Right lobe of liver (tissue), 6 donors: Measurements from ENCODE around the gene HSD3B2. TPM values are rescaled to one million over a fixed set of nuclear protein-coding genes. Genes with fewer than 3 reads are reported as not detected.

ENCODE experiments used
- ATAC-seq, 4 donors: fragments of 200-7000 bp; cut with Tn5 transposase; one replicate each; pipeline ENCODE4 v1.9.1; 2020; ENCODE audit warnings: mild to moderate bottlenecking in 4 of 4, moderate library complexity in 4 of 4
- DNase-seq, 3 donors: peaks; one replicate each; pipeline ENCODE4 v3.0.0-alpha.2; 2020
- H3K27ac ChIP-seq, 3 donors: fragments of 200-600 bp; one replicate each; pipeline ENCODE4 v1.8.0; 2022
- H3K27me3 ChIP-seq, 2 donors: fragments of 200-600 bp; one replicate each; pipeline ENCODE4 v1.8.0; 2022
- H3K36me3 ChIP-seq, 4 donors: fragments of 200-600 bp; sonication (generic) in 1 of 4; one replicate each; pipeline versions ENCODE4 v1.5.1 to v1.8.0; 2017 to 2022; ENCODE audit warnings: control low read depth in 1 of 4
- H3K4me1 ChIP-seq, 4 donors: fragments of 200-600 bp; sonication (generic) in 1 of 4; one replicate each; pipeline versions ENCODE4 v1.5.1 to v1.8.0; 2017 to 2022; ENCODE audit warnings: control low read depth in 1 of 4
- H3K4me3 ChIP-seq, 3 donors: fragments of 200-600 bp; one replicate each; pipeline ENCODE4 v1.8.0; 2022
- H3K9me3 ChIP-seq, 4 donors: fragments of 200-600 bp; sonication (generic) in 1 of 4; one replicate each; pipeline versions ENCODE4 v1.5.1 to v1.8.0; 2017 to 2022; ENCODE audit warnings: control low read depth in 1 of 4
- CTCF ChIP-seq, 4 donors: fragments of 200-600 bp in 3 of 4; fragments of 450-650 bp in 1 of 4; IDR thresholded peaks; one replicate each; pipeline versions ENCODE4 v1.5.1 to v1.8.0; 2016 to 2022; ENCODE audit warnings: antibody characterized with exemption in 4 of 4, mild to moderate bottlenecking in 2 of 4
- POLR2A ChIP-seq: fragments of 450-650 bp; IDR thresholded peaks from one replicate; pipeline ENCODE4 v1.6.1; 2017; ENCODE audit warnings: antibody characterized with exemption, mild to moderate bottlenecking
- WGBS: methylation state at CpG from one replicate; pipeline ENCODE4 v1.1.6; 2018; ENCODE audit warnings: low coverage, low lambda C conversion rate; ENCODE audit not compliant: insufficient coverage; ENCODE audit errors: missing lambda C conversion rate; 5-methylcytosine and 5-hydroxymethylcytosine counted together
- intact Hi-C, 2 donors: fragments of 100-400 bp; cut with DNase I; formaldehyde crosslinking; loops; one replicate each; pipeline versions ENCODE4 v1.11.2 to v1.14.1; 2022
- total RNA-seq, 6 experiments: library from RNA; depleted of rRNA in 2 of 6; stranded (reverse); fragments of >200 nt in 2 of 6; fragmentation: NEBNext Ultra II Directional in 3 of 6; extraction: Animal tissue kit (Norgen Biotek cat#: 25700) in 3 of 6; gene quantifications; one replicate each; pipeline versions ENCODE4 v1.1.0 to v1.2.4, GENCODE V29; 2016 to 2023
- donor health status: DM: no; HTN: yes; CAD: no.
- donor health status: DM: no; HTN: no; CAD: no.
- donor health status: DM: no; HTN: no; CAD: no.
- donor health status: DM: no; HTN: yes; CAD: no.
- donor health status: DM: no; HTN: yes; CAD: no.

Gene HSD3B2
- total RNA-seq, 6 experiments from 2014 or later, result 0.49 TPM; not detected in 5

- ATAC-seq, result no peak
- WGBS, result 100% methylated on average over 2 of the region's 5 CpGs
- DNase-seq, result no peak
- peaks cover 0 to 44% (median 17%) of the 10 kb centered on the region in 4 donors for H3K4me1 ChIP-seq
- no peaks in the 10 kb centered on the region for H3K9me3 ChIP-seq
- H3K4me3 ChIP-seq, result no peak overlapping the region
- H3K36me3 ChIP-seq, result no peaks in the 10 kb centered on the region
- no peaks in the 10 kb centered on the region for H3K27me3 ChIP-seq
- no peak for TF ChIP-seq POLR2A
- TF ChIP-seq CTCF (IDR thresholded peaks at IDR 0.05), result no peak
- H3K27ac ChIP-seq, result no peak overlapping the region
- intact Hi-C loops, result loop anchor here in 1 of 2 donors (10.0 kb wide), 1 partner anchor 133 kb away; no protein-coding TSS in a partner anchor
These were observed 56.6 kb downstream of the HSD3B2 start for GRCh38 chr1:119471566-119471965.

- intact Hi-C loops, result loop anchor here in 1 of 2 donors (10.0 kb wide), 1 partner anchor 133 kb away; no protein-coding TSS in a partner anchor
- Histone ChIP-seq H3K36me3 (no peaks in the 10 kb centered on the region), H3K27me3 (no peaks in the 10 kb centered on the region), H3K9me3 (no peaks in the 10 kb centered on the region), H3K4me3 (no peak overlapping the region), H3K4me1 (peaks cover 0 to 38% (median 14%) of the 10 kb centered on the region in 4 donors), H3K27ac (no peak overlapping the region)
- no peak for TF ChIP-seq POLR2A
- no peak for TF ChIP-seq CTCF (IDR thresholded peaks at IDR 0.05)
- ATAC-seq (no peak), DNase-seq (no peak)
- 45% methylated on average over 4 of the region's 5 CpGs for WGBS
These were observed 57.3 kb downstream of the HSD3B2 start for GRCh38 chr1:119472080-119472818.

Other genes starting within 250 kb of the HSD3B2 start
- gene HAO2, start 46.4 kb upstream of the HSD3B2 start, total RNA-seq, result 100 to 1,000 TPM in 3 of 6 experiments, 10 to 100 TPM in 3; 33.9 to 282 (median 99.3) TPM
- gene HSD3B1, start 92.1 kb downstream of the HSD3B2 start, total RNA-seq, result 1 to 10 TPM in 1 of 6 experiments, under 1 TPM in 2, not detected in 3; 0.39 to 1.3 (median 0.74) TPM
- 1 to 10 TPM; 2.6 to 6.9 (median 3.4) TPM for gene ZNF697, start 233.1 kb downstream of the HSD3B2 start, total RNA-seq